HEK293 (cell line): ENCODE measurements around the gene HIPK2.

ENCODE experiments used
- HIC1 ChIP-seq: fragments of 450-650 bp; formaldehyde crosslinking; IDR thresholded peaks from 2 replicates; pipeline ENCODE4 v1.5.1; 2016; ENCODE audit warnings: missing biosample characterization, missing genetic modification characterization
- KLF8 ChIP-seq: fragments of 450-650 bp; formaldehyde crosslinking; IDR thresholded peaks from 2 replicates; pipeline ENCODE4 v1.5.1; 2016; ENCODE audit warnings: missing biosample characterization, missing genetic modification characterization
- OSR2 ChIP-seq: fragments of 450-650 bp; formaldehyde crosslinking; IDR thresholded peaks from 2 replicates; pipeline ENCODE4 v1.5.1; 2016; ENCODE audit warnings: missing biosample characterization, missing genetic modification characterization
- SALL2 ChIP-seq: fragments of 450-650 bp; formaldehyde crosslinking; IDR thresholded peaks from 2 replicates; pipeline ENCODE4 v1.5.0; 2017; ENCODE audit warnings: missing biosample characterization, mild to moderate bottlenecking, missing genetic modification characterization, borderline replicate concordance
- WT1 ChIP-seq: fragments of 450-650 bp; formaldehyde crosslinking; IDR thresholded peaks from 2 replicates; pipeline ENCODE4 v1.5.1; 2016; ENCODE audit warnings: missing biosample characterization, missing genetic modification characterization
- ZBTB48 ChIP-seq: fragments of 450-650 bp; formaldehyde crosslinking; IDR thresholded peaks from 2 replicates; pipeline ENCODE4 v1.5.1; 2016; ENCODE audit warnings: missing biosample characterization, missing genetic modification characterization
- ZFP69B ChIP-seq: fragments of 450-650 bp; formaldehyde crosslinking; IDR thresholded peaks from 2 replicates; pipeline ENCODE4 v1.5.1; 2016; ENCODE audit warnings: missing biosample characterization, missing genetic modification characterization
- ZNF184 ChIP-seq: fragments of 450-650 bp; IDR thresholded peaks from 2 replicates; pipeline ENCODE4 v1.5.1; 2018; ENCODE audit warnings: missing biosample characterization, mild to moderate bottlenecking, missing genetic modification characterization
- ZNF211 ChIP-seq: fragments of 450-650 bp; formaldehyde crosslinking; IDR thresholded peaks from 2 replicates; pipeline ENCODE4 v1.5.1; 2016; ENCODE audit warnings: low read depth, missing biosample characterization, missing genetic modification characterization
- ZNF23 ChIP-seq: fragments of 450-650 bp; formaldehyde crosslinking; IDR thresholded peaks from 2 replicates; pipeline ENCODE4 v1.5.1; 2016; ENCODE audit warnings: missing biosample characterization, missing genetic modification characterization, borderline replicate concordance
- ZNF239 ChIP-seq: fragments of 450-650 bp; formaldehyde crosslinking; IDR thresholded peaks from 2 replicates; pipeline ENCODE4 v1.5.1; 2016; ENCODE audit warnings: missing biosample characterization, missing genetic modification characterization
- ZNF24 ChIP-seq: fragments of 450-650 bp; formaldehyde crosslinking; IDR thresholded peaks from 2 replicates; pipeline ENCODE4 v1.5.1; 2016; ENCODE audit warnings: missing biosample characterization, missing genetic modification characterization
- ZNF473 ChIP-seq: fragments of 450-650 bp; formaldehyde crosslinking; IDR thresholded peaks from 2 replicates; pipeline ENCODE4 v1.5.1; 2017; ENCODE audit warnings: missing biosample characterization, missing genetic modification characterization
- ZNF530 ChIP-seq: fragments of 450-650 bp; formaldehyde crosslinking; IDR thresholded peaks from 2 replicates; pipeline ENCODE4 v1.5.1; 2016; ENCODE audit warnings: low read depth, missing biosample characterization, missing genetic modification characterization
- ZNF558 ChIP-seq: fragments of 450-650 bp; formaldehyde crosslinking; IDR thresholded peaks from 2 replicates; pipeline ENCODE4 v1.5.1; 2016; ENCODE audit warnings: missing biosample characterization, missing genetic modification characterization
- ZNF624 ChIP-seq: fragments of 450-650 bp; formaldehyde crosslinking; IDR thresholded peaks from 2 replicates; pipeline ENCODE4 v1.5.1; 2017; ENCODE audit warnings: missing biosample characterization, missing genetic modification characterization
- ZNF658 ChIP-seq: fragments of 450-650 bp; formaldehyde crosslinking; IDR thresholded peaks from 2 replicates; pipeline ENCODE4; 2016; ENCODE audit warnings: missing biosample characterization, missing genetic modification characterization
- ZNF664 ChIP-seq: fragments of 450-650 bp; formaldehyde crosslinking; IDR thresholded peaks from 2 replicates; pipeline ENCODE4 v1.5.1; 2016; ENCODE audit warnings: missing biosample characterization, missing genetic modification characterization
- ZSCAN16 ChIP-seq: fragments of 450-650 bp; formaldehyde crosslinking; IDR thresholded peaks from 2 replicates; pipeline ENCODE4 v1.5.1; 2016; ENCODE audit warnings: missing biosample characterization, missing genetic modification characterization
- ZSCAN18 ChIP-seq: fragments of 450-650 bp; formaldehyde crosslinking; IDR thresholded peaks from 2 replicates; pipeline ENCODE4 v1.5.1; 2016; ENCODE audit warnings: missing biosample characterization, missing genetic modification characterization
- ZSCAN30 ChIP-seq: fragments of 450-650 bp; IDR thresholded peaks from 2 replicates; pipeline ENCODE4 v1.5.1; 2018; ENCODE audit warnings: missing biosample characterization, mild to moderate bottlenecking, missing genetic modification characterization, moderate library complexity
- TF ChIP-seq, protein P1 (sequence below): fragments of 450-650 bp; formaldehyde crosslinking; IDR thresholded peaks from 2 replicates; pipeline ENCODE4 v1.5.1; 2016; ENCODE audit warnings: missing biosample characterization, missing genetic modification characterization
- TF ChIP-seq, protein P2 (sequence below): fragments of 450-650 bp; formaldehyde crosslinking; optimal IDR thresholded peaks from 2 replicates; pipeline ENCODE3; 2016; ENCODE audit warnings: missing biosample characterization, mild to moderate bottlenecking, missing genetic modification characterization
- TF ChIP-seq, protein P3 (sequence below): fragments of 450-650 bp; formaldehyde crosslinking; IDR thresholded peaks from 2 replicates; pipeline ENCODE4 v1.5.1; 2016; ENCODE audit warnings: missing biosample characterization, missing genetic modification characterization
- TF ChIP-seq, protein P4 (sequence below): fragments of 450-650 bp; formaldehyde crosslinking; IDR thresholded peaks from 2 replicates; pipeline ENCODE4 v1.5.1; 2016; ENCODE audit warnings: missing biosample characterization, missing genetic modification characterization

HIPK2 gene

GRCh38 chr7:139725077-139725476 lies 52.7 kb downstream of the HIPK2 start (continued):
- TF ChIP-seq ZNF473 (no peak), ZNF239 (no peak), ZNF658 (tag by site-specific recombination) (no peak), ZSCAN18 (tag by site-specific recombination) (no peak), OSR2 (tag by site-specific recombination) (peak; percentile 79), ZSCAN30 (tag by site-specific recombination) (no peak), HIC1 (tag by site-specific recombination) (no peak), ZNF23 (tag by site-specific recombination) (no peak), ZNF530 (tag by site-specific recombination) (no peak), ZFP69B (tag by site-specific recombination) (no peak), ZNF184 (tag by site-specific recombination) (peak; percentile 38; the same call in 1 of the 2 replicates), ZNF624 (tag by site-specific recombination) (no peak), ZBTB48 (tag by site-specific recombination) (no peak), ZNF664 (tag by site-specific recombination) (no peak), SALL2 (tag by site-specific recombination) (no peak), KLF8 (tag by site-specific recombination) (peak; percentile 39; the same call in 1 of the 2 replicates), ZNF558 (no peak), ZSCAN16 (no peak), WT1 (tag by site-specific recombination) (peak; percentile 65), ZNF24 (tag by site-specific recombination) (0 out of 2 replicates have a peak, but pooled peaks have one; percentile 31), ZNF211 (tag by site-specific recombination) (no peak)
- TF ChIP-seq, protein P1, sequence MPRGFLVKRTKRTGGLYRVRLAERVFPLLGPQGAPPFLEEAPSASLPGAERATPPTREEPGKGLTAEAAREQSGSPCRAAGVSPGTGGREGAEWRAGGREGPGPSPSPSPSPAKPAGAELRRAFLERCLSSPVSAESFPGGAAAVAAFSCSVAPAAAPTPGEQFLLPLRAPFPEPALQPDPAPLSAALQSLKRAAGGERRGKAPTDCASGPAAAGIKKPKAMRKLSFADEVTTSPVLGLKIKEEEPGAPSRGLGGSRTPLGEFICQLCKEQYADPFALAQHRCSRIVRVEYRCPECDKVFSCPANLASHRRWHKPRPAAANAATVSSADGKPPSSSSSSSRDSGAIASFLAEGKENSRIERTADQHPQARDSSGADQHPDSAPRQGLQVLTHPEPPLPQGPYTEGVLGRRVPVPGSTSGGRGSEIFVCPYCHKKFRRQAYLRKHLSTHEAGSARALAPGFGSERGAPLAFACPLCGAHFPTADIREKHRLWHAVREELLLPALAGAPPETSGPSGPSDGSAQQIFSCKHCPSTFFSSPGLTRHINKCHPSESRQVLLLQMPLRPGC (tag by site-specific recombination), result no peak
- TF ChIP-seq, protein P2, sequence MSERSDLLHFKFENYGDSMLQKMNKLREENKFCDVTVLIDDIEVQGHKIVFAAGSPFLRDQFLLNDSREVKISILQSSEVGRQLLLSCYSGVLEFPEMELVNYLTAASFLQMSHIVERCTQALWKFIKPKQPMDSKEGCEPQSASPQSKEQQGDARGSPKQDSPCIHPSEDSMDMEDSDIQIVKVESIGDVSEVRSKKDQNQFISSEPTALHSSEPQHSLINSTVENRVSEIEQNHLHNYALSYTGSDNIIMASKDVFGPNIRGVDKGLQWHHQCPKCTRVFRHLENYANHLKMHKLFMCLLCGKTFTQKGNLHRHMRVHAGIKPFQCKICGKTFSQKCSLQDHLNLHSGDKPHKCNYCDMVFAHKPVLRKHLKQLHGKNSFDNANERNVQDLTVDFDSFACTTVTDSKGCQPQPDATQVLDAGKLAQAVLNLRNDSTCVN (tag by site-specific recombination), result no peak
- TF ChIP-seq, protein P3, sequence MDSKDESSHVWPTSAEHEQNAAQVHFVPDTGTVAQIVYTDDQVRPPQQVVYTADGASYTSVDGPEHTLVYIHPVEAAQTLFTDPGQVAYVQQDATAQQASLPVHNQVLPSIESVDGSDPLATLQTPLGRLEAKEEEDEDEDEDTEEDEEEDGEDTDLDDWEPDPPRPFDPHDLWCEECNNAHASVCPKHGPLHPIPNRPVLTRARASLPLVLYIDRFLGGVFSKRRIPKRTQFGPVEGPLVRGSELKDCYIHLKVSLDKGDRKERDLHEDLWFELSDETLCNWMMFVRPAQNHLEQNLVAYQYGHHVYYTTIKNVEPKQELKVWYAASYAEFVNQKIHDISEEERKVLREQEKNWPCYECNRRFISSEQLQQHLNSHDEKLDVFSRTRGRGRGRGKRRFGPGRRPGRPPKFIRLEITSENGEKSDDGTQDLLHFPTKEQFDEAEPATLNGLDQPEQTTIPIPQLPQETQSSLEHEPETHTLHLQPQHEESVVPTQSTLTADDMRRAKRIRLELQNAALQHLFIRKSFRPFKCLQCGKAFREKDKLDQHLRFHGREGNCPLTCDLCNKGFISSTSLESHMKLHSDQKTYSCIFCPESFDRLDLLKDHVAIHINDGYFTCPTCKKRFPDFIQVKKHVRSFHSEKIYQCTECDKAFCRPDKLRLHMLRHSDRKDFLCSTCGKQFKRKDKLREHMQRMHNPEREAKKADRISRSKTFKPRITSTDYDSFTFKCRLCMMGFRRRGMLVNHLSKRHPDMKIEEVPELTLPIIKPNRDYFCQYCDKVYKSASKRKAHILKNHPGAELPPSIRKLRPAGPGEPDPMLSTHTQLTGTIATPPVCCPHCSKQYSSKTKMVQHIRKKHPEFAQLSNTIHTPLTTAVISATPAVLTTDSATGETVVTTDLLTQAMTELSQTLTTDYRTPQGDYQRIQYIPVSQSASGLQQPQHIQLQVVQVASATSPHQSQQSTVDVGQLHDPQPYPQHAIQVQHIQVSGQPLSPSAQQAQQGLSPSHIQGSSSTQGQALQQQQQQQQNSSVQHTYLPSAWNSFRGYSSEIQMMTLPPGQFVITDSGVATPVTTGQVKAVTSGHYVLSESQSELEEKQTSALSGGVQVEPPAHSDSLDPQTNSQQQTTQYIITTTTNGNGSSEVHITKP (tag by site-specific recombination), result no peak
- TF ChIP-seq, protein P4, sequence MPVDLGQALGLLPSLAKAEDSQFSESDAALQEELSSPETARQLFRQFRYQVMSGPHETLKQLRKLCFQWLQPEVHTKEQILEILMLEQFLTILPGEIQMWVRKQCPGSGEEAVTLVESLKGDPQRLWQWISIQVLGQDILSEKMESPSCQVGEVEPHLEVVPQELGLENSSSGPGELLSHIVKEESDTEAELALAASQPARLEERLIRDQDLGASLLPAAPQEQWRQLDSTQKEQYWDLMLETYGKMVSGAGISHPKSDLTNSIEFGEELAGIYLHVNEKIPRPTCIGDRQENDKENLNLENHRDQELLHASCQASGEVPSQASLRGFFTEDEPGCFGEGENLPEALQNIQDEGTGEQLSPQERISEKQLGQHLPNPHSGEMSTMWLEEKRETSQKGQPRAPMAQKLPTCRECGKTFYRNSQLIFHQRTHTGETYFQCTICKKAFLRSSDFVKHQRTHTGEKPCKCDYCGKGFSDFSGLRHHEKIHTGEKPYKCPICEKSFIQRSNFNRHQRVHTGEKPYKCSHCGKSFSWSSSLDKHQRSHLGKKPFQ, result no peak
